HG03097 (cell line): ENCODE measurements around the gene HBA2.
A peak's percentile ranks its signal among the peaks of the same experiment; 100 is the strongest.
"Not testable (repeated sequence)": the region's sequence is repeated elsewhere in the genome, so short reads cannot be mapped to it uniquely, and the experiment has no call there.

ENCODE experiments used
- ATAC-seq: cut with Tn5 transposase; IDR thresholded peaks from one replicate; pipeline ENCODE4 v1.9.1; 2021; ENCODE audit not compliant: unreplicated experiment, low FRiP score

HBA2 gene

DNA sequence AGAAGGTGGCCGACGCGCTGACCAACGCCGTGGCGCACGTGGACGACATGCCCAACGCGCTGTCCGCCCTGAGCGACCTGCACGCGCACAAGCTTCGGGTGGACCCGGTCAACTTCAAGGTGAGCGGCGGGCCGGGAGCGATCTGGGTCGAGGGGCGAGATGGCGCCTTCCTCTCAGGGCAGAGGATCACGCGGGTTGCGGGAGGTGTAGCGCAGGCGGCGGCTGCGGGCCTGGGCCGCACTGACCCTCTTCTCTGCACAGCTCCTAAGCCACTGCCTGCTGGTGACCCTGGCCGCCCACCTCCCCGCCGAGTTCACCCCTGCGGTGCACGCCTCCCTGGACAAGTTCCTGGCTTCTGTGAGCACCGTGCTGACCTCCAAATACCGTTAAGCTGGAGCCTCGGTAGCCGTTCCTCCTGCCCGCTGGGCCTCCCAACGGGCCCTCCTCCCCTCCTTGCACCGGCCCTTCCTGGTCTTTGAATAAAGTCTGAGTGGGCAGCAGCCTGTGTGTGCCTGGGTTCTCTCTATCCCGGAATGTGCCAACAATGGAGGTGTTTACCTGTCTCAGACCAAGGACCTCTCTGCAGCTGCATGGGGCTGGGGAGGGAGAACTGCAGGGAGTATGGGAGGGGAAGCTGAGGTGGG is 657 bp downstream of the HBA2 start:
- ATAC-seq: not testable (repeated sequence)

GRCh38 chr16:173928-174769 is 1.5 kb downstream of the HBA2 start:
- not testable (repeated sequence) for ATAC-seq

DNA sequence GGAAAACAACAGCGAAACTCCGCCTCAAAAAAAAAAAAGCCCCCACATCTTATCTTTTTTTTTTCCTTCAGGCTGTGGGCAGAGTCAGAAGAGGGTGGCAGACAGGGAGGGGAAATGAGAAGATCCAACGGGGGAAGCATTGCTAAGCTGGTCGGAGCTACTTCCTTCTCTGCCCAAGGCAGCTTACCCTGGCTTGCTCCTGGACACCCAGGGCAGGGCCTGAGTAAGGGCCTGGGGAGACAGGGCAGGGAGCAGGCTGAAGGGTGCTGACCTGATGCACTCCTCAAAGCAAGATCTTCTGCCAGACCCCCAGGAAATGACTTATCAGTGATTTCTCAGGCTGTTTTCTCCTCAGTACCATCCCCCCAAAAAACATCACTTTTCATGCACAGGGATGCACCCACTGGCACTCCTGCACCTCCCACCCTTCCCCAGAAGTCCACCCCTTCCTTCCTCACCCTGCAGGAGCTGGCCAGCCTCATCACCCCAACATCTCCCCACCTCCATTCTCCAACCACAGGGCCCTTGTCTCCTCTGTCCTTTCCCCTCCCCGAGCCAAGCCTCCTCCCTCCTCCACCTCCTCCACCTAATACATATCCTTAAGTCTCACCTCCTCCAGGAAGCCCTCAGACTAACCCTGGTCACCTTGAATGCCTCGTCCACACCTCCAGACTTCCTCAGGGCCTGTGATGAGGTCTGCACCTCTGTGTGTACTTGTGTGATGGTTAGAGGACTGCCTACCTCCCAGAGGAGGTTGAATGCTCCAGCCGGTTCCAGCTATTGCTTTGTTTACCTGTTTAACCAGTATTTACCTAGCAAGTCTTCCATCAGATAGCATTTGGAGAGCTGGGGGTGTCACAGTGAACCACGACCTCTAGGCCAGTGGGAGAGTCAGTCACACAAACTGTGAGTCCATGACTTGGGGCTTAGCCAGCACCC is 2.6 kb downstream of the HBA2 start:
- no peak for ATAC-seq

DNA sequence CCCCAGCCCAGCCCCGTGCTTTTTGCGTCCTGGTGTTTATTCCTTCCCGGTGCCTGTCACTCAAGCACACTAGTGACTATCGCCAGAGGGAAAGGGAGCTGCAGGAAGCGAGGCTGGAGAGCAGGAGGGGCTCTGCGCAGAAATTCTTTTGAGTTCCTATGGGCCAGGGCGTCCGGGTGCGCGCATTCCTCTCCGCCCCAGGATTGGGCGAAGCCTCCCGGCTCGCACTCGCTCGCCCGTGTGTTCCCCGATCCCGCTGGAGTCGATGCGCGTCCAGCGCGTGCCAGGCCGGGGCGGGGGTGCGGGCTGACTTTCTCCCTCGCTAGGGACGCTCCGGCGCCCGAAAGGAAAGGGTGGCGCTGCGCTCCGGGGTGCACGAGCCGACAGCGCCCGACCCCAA is 3.3 kb downstream of the HBA2 start:
- ATAC-seq: not testable (repeated sequence)

DNA sequence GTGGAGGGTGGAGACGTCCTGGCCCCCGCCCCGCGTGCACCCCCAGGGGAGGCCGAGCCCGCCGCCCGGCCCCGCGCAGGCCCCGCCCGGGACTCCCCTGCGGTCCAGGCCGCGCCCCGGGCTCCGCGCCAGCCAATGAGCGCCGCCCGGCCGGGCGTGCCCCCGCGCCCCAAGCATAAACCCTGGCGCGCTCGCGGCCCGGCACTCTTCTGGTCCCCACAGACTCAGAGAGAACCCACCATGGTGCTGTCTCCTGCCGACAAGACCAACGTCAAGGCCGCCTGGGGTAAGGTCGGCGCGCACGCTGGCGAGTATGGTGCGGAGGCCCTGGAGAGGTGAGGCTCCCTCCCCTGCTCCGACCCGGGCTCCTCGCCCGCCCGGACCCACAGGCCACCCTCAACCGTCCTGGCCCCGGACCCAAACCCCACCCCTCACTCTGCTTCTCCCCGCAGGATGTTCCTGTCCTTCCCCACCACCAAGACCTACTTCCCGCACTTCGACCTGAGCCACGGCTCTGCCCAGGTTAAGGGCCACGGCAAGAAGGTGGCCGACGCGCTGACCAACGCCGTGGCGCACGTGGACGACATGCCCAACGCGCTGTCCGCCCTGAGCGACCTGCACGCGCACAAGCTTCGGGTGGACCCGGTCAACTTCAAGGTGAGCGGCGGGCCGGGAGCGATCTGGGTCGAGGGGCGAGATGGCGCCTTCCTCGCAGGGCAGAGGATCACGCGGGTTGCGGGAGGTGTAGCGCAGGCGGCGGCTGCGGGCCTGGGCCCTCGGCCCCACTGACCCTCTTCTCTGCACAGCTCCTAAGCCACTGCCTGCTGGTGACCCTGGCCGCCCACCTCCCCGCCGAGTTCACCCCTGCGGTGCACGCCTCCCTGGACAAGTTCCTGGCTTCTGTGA is 4.1 kb downstream of the HBA2 start, which contains the start of gene HBA1:
TSS of gene HBA1 (plus strand) at position 204 of the 906 bp plus-strand sequence. CDS start at position 241, 37 bp downstream.
- ATAC-seq: not testable (repeated sequence)

- ATAC-seq: no peak
These were observed 4.7 kb downstream of the HBA2 start for GRCh38 chr16:177394-177822.

GRCh38 chr16:177981-178667 is 5.4 kb downstream of the HBA2 start:
- ATAC-seq: no peak

DNA sequence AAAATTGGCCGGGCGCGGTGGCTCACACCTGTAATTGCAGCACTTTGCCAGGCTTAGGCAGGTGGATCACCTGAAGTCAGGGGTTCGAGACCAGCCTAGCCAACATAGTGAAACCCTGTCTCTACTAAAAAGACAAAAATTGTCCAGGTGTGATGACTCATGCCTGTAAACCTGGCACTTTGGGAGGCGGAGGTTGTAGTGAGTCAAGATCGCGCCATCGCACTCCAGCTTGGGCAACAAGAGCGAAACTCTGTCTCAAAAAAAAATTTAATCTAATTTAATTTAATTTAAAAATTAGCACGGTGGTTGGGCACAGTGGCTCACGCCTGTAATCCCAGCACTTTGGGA is 6.0 kb downstream of the HBA2 start:
- no peak for ATAC-seq

- no peak for ATAC-seq
These were observed 6.8 kb downstream of the HBA2 start for GRCh38 chr16:179211-180092.

DNA sequence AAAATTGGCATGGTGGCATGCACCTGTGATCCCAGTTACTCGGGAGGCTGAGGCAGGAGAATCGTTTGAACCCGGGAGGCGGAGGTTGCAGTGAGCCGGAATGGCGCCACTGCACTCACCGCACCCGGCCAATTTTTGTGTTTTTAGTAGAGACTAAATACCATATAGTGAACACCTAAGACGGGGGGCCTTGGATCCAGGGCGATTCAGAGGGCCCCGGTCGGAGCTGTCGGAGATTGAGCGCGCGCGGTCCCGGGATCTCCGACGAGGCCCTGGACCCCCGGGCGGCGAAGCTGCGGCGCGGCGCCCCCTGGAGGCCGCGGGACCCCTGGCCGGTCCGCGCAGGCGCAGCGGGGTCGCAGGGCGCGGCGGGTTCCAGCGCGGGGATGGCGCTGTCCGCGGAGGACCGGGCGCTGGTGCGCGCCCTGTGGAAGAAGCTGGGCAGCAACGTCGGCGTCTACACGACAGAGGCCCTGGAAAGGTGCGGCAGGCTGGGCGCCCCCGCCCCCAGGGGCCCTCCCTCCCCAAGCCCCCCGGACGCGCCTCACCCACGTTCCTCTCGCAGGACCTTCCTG is 7.5 kb downstream of the HBA2 start, which contains the start of gene HBQ1:
TSS of gene HBQ1 (plus strand) at position 359 of the 575 bp plus-strand sequence. CDS start at position 387, 28 bp downstream.
- ATAC-seq: no peak

- ATAC-seq: peak; percentile 16
These were observed 8.2 kb downstream of the HBA2 start for GRCh38 chr16:180681-181564.

GRCh38 chr16:181565-182021 is 8.9 kb downstream of the HBA2 start:
- peak; percentile 64 for ATAC-seq

GRCh38 chr16:183005-183404 is 10.3 kb downstream of the HBA2 start:
- ATAC-seq: no peak

GRCh38 chr16:185213-185612 is 12.5 kb downstream of the HBA2 start:
- no peak for ATAC-seq

- ATAC-seq: no peak
These were observed 13.0 kb downstream of the HBA2 start for GRCh38 chr16:185691-186090.

GRCh38 chr16:187330-187729 is 14.7 kb downstream of the HBA2 start:
- ATAC-seq: no peak

DNA sequence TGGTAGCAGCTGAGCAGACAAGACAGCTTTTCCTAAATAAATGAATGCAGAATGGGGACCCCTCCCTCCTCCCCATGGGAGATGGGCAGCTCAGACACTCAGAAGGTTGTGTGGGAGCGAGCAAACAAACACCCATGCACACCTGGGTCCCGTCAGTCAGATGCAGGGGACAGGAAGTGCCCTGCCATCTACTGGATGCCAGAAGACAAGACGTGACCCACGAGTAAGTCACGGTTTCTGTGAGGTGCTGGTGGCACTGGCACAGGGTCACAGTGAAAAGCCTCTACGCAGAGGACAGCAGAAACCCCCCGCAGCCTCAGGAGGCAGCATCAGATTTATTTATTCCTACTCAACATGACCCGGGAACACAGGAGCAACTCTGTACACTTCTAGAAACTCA is 16.0 kb downstream of the HBA2 start:
- ATAC-seq: no peak
